IPS-18c (cell line): ENCODE results near the gene UTS2B.

Source experiments
- H3K4me3 ChIP-seq: 2 replicates; pipeline ENCODE4 v1.7.0; 2013; ENCODE audit warnings: low read depth, mild to moderate bottlenecking, low read length, moderate library complexity; ENCODE audit not compliant: insufficient read depth
- H3K9me3 ChIP-seq: one replicate; pipeline ENCODE4 v1.6.1; 2013; ENCODE audit warnings: mild to moderate bottlenecking, low read length, moderate library complexity; ENCODE audit not compliant: control insufficient read depth, insufficient read depth

UTS2B gene

DNA sequence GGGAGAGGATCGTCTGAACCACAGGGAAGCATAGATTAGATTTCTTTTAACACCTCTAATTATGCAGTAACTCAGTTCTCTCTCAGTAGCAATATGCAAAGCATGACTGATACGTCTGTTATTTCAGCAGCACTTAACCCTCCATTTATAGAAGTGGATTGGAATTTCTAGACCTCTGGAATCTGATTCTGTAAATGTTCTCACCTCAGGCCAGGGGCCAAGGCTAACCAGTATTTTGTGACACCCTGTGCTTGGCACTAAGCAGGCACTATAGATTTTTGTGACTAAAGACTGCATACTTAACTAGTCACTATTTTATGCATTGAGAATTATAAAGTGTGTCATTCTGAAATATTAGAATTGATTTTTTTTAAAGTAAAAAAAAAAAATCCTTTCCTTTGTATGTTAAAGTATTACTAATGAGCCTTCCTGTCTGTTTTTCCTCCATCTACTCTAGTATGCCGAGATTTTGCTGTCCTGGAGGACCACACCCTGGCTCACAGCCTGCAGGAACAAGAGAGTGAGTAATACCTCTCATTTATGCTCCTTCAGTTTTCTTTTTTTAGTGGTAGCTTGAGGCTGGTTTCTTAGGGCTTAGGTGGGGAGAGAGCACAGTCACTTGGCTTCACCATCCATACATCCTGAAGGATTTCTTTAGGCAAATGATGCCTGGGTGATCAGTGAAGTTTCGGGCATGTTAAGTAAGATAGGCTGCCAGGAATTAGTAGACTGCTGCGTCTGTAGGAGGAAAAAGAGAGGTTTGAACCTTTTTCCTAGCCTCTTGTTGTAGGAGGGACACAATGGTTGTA lies 26.5 kb upstream of the UTS2B start:
- H3K9me3 ChIP-seq: no peaks in the 10 kb centered on the region
- no peak overlapping the region for H3K4me3 ChIP-seq

DNA sequence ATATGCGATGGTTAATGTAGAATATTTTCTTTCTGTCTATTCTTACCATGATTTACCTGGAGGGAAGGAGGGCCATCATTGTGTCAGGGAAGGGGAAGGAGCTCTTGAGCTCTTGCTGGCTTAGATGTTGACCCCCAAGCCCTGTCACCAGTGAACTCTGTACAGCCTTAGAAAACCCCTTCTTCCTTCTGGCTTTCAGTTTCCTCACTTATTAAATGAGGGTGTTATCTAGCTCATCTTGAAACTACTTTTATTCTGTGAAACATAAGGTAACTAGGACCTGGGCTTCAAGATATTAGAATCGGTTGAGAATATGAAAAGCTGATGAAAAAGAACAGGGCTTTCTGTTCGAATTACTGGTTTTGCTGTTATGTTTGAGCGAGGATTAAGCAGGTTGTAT lies 25.1 kb upstream of the UTS2B start:
- Histone ChIP-seq H3K4me3 (no peak overlapping the region), H3K9me3 (no peaks in the 10 kb centered on the region)

DNA sequence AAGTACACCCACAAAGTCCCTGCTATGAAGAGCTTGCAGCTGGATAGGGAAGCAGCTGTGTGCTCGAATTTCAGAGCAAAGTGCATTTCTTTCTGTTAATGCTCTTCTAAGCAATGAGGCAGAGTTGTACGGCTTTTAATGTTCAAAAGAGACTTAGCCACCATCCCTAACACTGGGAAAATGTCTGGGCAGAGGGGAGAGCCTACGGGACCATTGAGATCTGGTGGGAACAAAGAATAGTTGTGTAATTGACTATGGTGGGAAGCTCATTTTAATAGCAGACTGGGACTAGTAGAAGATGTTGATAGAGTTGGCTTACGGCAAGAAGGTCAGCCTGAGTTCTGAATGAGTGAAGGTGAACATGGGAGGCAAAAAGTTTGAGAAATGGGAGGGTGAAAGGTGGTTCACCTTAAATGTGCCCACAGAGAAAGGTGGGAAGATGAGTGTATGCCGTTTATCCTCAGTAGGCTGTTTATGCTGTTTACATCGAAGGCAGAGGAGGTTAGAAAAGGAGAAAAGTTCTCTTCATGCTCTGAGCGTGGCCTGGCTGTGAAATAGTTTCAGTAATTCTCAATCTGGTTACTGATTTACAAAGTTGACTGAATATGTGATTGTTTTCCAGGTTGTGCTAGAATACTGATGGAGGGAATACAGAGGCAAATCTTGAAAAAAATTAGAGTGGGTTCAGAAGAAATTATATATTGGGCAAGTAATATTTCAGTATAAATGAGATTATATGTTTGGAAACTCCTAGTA lies 22.9 kb upstream of the UTS2B start:
- Histone ChIP-seq H3K9me3 (no peaks in the 10 kb centered on the region), H3K4me3 (no peak overlapping the region)

DNA sequence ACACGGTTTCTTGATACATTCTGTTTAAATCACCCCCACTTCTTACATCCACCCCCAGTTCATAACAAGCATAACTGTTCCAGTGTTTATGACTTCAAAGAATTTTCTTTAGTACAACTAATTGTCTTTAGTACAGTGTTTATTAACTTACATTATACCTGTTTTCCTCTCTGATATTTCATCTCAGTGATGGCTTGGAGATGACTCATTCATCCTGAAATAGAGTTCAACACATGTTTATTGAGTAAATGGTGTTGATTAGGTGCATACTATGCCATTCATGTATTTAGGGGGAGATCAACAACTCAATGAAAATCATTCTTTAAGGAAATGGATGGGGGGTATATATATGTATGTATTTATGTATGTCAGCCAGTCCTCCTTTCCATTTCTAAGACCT lies 21.7 kb upstream of the UTS2B start:
- H3K4me3 ChIP-seq: no peak overlapping the region

DNA sequence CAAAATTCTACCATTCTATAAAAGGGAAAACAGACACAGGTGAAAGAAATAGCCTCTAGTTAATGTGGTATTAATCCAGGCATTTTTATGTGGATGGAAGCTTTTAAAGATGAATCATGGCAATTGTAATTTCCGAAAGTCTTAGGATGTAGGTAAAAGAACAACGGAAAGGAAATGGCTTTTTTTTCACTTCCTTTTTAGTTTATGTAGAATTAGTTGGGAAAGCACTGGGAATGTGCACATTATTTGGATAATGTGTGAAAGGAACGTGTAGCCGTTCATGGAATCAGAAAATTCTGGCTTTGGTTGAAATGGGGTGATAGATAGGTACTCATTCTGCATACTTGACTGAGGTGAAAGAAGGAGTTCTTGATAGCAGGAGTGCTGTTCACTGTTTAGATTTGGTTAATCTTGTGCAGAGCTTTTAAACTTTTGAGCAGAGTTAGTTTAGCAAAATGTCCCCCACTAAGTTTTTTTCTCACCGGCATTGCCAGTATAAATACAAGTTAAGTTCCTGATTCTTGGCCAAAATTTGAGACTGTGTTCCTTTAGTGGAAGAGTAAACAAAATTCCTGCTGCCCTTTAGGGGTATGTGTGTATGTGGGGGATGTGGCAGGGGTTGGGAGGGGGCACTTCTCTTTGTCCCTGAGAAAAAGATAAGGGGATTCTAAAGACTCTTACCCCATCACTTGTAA lies 20.2 kb upstream of the UTS2B start:
- H3K9me3 ChIP-seq: no peaks in the 10 kb centered on the region

More for the DNA sequence above, 21.7 kb upstream of the UTS2B start:
- H3K9me3 ChIP-seq: no peaks in the 10 kb centered on the region

DNA sequence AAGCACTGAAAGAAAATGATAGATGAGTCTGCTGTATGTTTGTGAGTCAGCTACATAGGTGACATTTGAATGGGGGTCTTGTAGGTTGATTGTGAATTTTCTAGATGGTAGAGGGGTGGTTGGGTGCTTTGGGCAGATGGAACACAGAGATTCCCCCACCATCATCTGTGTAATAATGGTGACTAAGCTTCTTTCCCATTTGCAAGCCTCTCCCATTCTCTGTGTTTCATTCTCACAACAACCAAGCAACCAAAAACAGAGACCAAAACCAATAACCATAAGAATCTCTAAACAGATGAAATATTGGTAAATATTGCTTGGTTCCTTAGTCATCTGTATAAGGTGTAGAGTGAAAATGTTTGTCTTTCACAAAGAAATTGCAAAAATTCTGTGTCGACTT lies 17.8 kb upstream of the UTS2B start:
- H3K4me3 ChIP-seq: no peak overlapping the region
- no peaks in the 10 kb centered on the region for H3K9me3 ChIP-seq

More for the DNA sequence above, 20.2 kb upstream of the UTS2B start:
- no peak overlapping the region for H3K4me3 ChIP-seq

DNA sequence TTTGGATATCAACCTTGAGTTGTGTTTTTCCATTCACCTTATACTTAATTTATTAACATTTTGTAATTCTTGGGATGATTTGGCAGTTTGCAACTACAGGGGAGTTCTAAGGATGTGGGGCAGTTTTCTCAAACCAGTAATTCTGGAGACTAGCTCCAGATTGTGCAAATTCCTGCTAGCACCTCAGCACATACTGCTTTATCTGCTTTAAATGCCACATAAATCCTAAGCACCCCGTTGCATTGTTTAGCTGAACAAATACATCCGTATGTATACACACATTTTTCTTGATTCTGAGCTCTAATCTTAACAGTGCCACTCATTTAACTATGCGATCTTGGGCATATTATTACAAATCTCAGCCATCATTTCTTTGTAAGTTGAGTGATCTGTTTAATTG lies 16.9 kb upstream of the UTS2B start:
- Histone ChIP-seq H3K4me3 (no peak overlapping the region), H3K9me3 (no peaks in the 10 kb centered on the region)

DNA sequence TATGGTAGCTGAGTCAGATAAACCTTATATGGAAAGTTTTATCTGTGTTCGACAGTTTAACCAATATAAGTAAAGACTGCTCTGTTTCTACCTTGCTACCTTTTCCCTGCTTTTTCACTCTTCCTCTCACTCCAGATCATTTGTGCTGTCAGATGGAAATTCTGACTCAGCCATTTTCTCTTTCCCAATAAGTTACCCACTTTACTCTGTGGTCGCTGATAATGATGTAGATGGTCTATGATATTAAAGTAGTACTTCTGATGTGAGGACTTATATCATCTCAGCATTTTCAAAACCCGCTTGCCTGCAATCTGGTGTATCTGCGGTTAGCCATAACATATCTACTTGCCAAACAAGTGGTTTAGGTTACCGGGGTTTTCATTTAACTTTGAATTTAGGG lies 15.0 kb upstream of the UTS2B start:
- Histone ChIP-seq H3K4me3 (no peak overlapping the region), H3K9me3 (no peaks in the 10 kb centered on the region)

DNA sequence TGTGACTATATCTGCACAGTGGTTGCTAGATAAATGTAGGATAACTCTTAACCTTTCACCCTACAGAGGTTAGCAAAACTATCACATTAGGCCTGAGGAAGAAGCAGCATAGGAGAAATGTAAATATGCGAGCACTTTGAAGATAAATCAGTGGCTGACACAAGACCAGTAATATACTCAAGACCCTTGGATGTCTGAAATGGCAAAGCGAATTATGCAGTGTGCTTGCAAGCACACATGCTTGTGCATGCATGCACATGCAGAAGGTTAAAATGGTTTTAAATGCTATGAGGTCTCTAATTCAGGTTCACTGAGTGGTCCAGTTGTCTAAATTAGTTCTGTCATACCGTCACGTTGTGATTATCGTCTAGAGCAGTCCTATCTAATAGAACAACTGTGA lies 13.6 kb upstream of the UTS2B start:
- H3K9me3 ChIP-seq: no peaks in the 10 kb centered on the region

DNA sequence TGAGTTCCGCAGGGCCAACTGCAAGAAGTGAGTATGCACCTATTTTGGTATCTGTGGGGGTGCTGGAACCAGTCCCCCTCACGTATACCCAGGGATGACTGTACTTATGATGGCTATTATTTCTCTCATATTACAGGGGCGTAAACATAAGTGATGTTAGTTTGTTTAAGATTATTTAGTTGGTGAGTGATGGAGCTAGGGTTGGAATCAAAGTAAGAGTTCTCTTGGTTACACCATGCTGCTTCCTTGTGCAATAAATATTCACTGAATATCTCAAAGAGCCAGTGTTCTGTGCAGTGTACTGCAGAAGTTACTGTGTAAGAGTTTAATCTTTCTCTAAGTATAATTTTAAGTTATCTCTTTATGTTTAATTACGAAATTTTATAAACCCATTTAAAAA lies 12.8 kb upstream of the UTS2B start:
- Histone ChIP-seq H3K4me3 (no peak overlapping the region), H3K9me3 (no peaks in the 10 kb centered on the region)

More for the DNA sequence above, 13.6 kb upstream of the UTS2B start:
- H3K4me3 ChIP-seq: no peak overlapping the region

DNA sequence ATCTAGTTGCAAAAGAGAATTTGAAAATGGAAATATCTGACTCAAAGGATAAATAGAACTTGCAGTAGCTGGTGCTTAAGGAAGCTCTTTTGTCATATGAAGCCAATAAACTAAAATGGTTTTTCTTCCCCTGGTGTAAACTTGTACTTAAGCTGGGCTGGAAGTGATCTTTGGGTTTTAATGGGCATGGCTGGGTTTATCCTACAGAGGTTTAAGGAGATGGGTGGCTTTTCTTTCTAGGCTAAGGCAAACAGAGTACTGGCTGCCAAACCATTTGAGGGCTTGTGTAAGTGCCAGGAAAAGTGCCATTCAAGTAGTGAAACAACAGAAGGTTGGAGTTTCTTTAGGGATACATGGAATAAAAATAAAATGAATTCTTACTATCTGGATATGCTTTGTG lies 12.1 kb upstream of the UTS2B start:
- H3K4me3 ChIP-seq: no peak overlapping the region

DNA sequence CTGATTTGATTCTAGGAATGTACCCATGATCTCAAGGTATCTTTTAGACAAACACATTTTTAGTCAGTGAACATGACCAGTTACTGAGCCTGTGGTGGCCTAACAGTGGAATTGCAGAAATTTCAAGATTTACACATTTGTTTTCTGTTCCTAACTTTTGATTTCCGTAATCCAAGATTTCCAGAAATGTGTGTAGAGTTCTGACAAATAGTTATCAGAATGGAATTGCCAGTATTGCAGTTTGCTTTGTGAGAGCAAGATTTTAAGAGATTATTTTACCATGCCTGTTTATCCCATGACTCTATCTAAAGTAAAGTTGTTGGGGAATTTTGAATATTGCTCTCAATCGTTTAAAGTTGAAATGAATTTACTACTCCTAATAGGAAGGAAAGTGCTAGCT lies 11.7 kb upstream of the UTS2B start:
- Histone ChIP-seq H3K4me3 (no peak overlapping the region), H3K9me3 (no peaks in the 10 kb centered on the region)

More for the DNA sequence above, 12.1 kb upstream of the UTS2B start:
- H3K9me3 ChIP-seq: no peaks in the 10 kb centered on the region

DNA sequence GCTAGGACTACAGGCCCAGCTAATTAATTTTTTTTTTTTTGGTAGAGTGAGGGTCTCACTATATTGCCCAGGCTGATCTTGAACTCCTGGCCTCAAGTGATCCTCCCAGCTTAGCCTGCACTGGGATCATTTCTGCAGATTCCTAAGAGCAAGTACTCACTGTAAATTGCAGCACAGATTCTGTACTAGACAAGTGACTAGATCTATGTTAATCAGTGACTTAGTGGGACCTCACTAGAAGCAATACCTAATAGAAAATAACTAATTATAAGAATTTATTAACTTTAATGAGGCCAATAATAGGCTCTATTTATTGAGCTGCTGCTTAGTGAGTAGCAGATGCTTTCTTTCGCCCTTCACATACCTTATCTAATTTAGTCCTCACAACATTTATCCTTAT lies 10.6 kb upstream of the UTS2B start:
- Histone ChIP-seq H3K4me3 (no peak overlapping the region), H3K9me3 (no peaks in the 10 kb centered on the region)

DNA sequence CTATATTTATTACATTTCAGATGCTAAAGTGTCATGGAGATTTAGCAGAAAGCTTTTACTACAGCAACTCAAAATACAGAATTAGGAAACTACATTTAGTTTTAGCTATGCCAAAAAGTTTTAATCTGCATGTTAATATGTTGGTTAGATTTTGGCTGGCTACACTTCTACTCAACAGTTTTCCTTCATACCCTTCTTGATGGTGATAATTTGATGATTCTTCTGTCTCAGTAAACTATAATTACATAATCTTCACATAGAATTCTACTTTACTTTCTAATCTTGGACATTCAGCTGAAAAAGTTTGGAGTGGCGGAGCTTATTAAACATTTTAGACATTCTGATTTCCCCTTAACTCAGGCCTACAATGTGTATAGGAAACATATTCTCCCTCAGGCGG lies 10.0 kb upstream of the UTS2B start:
- no peak overlapping the region for H3K4me3 ChIP-seq
- H3K9me3 ChIP-seq: no peaks in the 10 kb centered on the region

DNA sequence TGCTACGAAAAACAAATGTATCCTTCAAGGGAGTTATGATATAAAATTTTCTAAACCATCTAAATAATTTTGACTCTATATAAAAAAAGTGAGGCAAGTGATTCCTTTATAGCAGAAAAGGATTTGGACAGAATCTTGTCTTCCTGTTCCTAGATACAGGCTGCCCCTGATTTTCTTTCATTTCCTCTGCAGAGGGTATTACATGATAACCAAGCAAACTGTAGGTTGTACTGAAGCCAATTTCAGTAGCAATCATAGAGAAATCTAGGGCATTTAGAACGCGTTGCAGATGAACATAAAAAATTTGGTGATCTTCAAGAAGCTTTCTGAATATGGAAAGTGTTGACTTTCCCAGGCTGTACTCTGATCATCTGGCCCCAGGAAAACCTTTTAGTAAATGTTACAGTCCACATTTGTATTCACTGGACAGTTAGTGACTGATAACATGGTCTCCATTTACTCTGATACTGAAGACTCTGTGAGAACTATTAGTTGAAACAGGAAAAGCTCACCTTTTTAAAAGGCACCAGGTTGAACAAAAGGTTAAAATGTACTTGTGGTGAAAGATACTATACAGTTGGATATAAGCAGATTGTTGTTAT lies 9.1 kb upstream of the UTS2B start:
- no peak overlapping the region for H3K4me3 ChIP-seq
- H3K9me3 ChIP-seq: no peaks in the 10 kb centered on the region

DNA sequence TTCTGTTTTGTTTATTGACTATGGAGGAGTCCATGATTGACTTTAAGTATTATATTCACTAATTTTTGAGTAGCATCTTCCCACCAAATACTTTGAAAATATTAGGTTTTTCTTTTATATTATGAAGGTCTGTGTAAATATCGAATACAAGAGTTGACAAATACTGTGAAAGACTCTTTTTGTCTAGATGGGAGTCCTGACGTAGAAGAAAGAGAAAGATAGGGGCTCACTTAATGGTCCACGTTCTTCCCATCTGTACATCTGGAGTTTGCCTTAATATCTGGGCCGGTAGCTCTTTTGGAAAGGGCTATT lies 7.8 kb upstream of the UTS2B start:
- H3K9me3 ChIP-seq: no peaks in the 10 kb centered on the region
- H3K4me3 ChIP-seq: no peak overlapping the region

DNA sequence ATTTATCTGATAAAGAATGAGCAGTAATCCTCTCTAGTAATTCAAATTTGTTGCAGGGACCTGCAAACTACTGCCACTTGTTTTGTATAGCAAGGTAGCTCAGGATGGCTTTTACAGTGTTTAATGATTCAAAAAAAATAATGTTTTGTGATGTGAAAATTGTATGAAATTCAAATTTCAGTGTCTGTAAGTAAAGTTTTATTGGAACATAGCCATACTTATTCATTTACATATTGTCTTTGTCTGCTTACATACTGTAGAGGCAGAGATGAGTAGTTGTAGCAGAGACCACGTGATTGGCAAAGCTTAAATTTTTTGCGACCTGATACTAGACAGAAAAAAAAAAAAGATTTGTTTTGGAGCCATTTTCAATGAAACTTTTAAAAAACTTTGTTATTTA lies 6.5 kb upstream of the UTS2B start:
- H3K9me3 ChIP-seq: no peaks in the 10 kb centered on the region
- no peak overlapping the region for H3K4me3 ChIP-seq
